NB4 (cell line): Measurements from ENCODE around the gene KRT14.
"Not testable (repeated sequence)": the region's sequence is repeated elsewhere in the genome, so short reads cannot be mapped to it uniquely, and the experiment has no call there.

Experiments used
- DNase-seq: peaks from one replicate; pipeline ENCODE4 v3.0.0; 2010; ENCODE audit warnings: low read depth
- H3K4me3 ChIP-seq: one replicate; pipeline ENCODE4 v1.5.1; 2011; ENCODE audit warnings: mild to moderate bottlenecking, low read depth, low read length, moderate library complexity
- MYC ChIP-seq: IDR thresholded peaks from 2 replicates; pipeline ENCODE4 v1.6.1; 2011; ENCODE audit warnings: low read depth, low read length
- POLR2A ChIP-seq: IDR thresholded peaks from 2 replicates; pipeline ENCODE4 v1.6.1; 2011; ENCODE audit warnings: mild to moderate bottlenecking; ENCODE audit not compliant: insufficient read length; ENCODE audit errors: extremely low read depth
- TF ChIP-seq, protein P1 (sequence below): IDR thresholded peaks from 2 replicates; pipeline ENCODE4 v1.6.1; 2011; ENCODE audit warnings: low read depth, low read length
- TF ChIP-seq, protein P2 (sequence below): IDR thresholded peaks from one replicate; pipeline ENCODE4 v1.5.1; 2012; ENCODE audit warnings: low read depth, low read length

Gene KRT14

GRCh38 chr17:41617698-41618097, 31.0 kb upstream of the KRT14 start:
- DNase-seq = no peak
- TF ChIP-seq, protein P1, sequence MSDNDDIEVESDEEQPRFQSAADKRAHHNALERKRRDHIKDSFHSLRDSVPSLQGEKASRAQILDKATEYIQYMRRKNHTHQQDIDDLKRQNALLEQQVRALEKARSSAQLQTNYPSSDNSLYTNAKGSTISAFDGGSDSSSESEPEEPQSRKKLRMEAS = no peak
- no peak for TF ChIP-seq POLR2A
- TF ChIP-seq MYC = no peak
- TF ChIP-seq, protein P2, sequence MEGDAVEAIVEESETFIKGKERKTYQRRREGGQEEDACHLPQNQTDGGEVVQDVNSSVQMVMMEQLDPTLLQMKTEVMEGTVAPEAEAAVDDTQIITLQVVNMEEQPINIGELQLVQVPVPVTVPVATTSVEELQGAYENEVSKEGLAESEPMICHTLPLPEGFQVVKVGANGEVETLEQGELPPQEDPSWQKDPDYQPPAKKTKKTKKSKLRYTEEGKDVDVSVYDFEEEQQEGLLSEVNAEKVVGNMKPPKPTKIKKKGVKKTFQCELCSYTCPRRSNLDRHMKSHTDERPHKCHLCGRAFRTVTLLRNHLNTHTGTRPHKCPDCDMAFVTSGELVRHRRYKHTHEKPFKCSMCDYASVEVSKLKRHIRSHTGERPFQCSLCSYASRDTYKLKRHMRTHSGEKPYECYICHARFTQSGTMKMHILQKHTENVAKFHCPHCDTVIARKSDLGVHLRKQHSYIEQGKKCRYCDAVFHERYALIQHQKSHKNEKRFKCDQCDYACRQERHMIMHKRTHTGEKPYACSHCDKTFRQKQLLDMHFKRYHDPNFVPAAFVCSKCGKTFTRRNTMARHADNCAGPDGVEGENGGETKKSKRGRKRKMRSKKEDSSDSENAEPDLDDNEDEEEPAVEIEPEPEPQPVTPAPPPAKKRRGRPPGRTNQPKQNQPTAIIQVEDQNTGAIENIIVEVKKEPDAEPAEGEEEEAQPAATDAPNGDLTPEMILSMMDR = no peak
- H3K4me3 ChIP-seq = no peak overlapping the region

DNA sequence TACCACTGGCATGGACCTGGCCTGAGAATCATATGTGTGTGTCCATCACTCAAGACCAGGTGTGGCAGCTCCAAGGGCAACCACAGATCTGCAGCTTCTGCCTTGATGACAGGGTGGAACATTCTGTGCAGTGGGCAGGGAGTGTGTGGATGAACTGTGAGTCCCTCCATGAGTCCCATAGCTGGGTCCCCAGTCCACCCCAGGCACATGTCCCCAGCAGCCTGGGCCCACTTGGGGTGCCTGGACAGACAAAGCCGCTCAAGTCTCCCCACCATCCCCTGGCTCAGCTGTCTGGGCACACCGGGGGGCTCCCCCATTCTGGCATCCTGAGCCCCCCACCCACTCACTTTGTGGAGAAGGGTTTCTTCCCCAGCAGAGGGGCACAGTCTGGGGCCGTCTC, 30.4 kb upstream of the KRT14 start:
- no peak for DNase-seq
- H3K4me3 ChIP-seq = no peak overlapping the region
- TF ChIP-seq POLR2A (no peak), MYC (no peak)
- TF ChIP-seq, protein P1 = no peak
- TF ChIP-seq, protein P2 = no peak

- H3K4me3 ChIP-seq, DNase-seq: not testable (repeated sequence)
These were observed 29.8 kb upstream of the KRT14 start for GRCh38 chr17:41616486-41616885.

DNA sequence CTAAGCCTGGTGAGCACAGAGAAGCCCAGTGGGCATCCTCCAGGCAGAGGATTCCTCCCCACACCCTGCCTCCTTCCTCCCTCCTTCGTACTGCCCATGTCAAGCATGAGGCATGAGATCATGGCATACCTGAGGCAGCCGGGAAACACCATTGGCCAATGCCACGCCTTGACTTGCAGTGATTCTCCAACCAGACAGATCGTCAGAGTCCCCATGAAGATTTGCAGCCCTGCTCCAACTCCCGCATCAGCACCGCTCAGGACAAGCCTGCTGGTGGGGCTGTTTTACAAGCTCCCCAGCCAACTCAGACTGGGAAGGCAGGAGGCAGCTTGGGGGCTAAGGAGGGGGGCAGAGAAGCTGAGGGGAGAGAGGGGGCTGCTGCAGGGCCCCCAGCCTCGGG, 28.8 kb upstream of the KRT14 start:
- no peak for DNase-seq
- H3K4me3 ChIP-seq = no peak overlapping the region
- TF ChIP-seq POLR2A = no peak
- TF ChIP-seq, protein P2 = no peak
- TF ChIP-seq, protein P1 = no peak
- TF ChIP-seq MYC = no peak

DNA sequence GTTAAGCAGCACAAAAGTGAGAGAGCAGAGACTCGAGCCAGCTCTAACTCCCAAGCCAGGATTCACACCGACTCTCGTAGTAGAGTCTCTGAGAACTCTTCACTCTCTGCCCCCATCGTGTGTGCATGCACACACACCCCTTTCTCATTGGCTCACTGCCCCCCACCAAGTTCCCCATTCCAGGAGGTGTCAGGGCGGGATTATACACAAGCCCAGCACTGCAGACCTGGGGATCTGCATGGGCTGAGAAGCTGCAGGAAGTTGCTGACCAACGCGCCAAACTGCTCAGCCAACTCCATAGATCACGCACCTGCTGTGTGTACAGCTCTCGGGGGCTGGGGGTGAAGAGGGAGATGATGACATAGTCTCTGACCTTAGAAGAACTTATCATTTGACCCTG, 28.1 kb upstream of the KRT14 start:
- peak; percentile 67 for DNase-seq
- not testable (repeated sequence) for H3K4me3 ChIP-seq

GRCh38 chr17:41614098-41614497, 27.4 kb upstream of the KRT14 start:
- no peak overlapping the region for H3K4me3 ChIP-seq
- no peak for DNase-seq
- TF ChIP-seq, protein P1 = no peak
- no peak for TF ChIP-seq MYC
- TF ChIP-seq, protein P2 = no peak
- no peak for TF ChIP-seq POLR2A

- no peak for TF ChIP-seq POLR2A
- TF ChIP-seq, protein P2 = no peak
- TF ChIP-seq, protein P1 = no peak
- no peak for TF ChIP-seq MYC
- no peak overlapping the region for H3K4me3 ChIP-seq
- DNase-seq = no peak
These were observed 26.8 kb upstream of the KRT14 start for GRCh38 chr17:41613277-41614082.

DNA sequence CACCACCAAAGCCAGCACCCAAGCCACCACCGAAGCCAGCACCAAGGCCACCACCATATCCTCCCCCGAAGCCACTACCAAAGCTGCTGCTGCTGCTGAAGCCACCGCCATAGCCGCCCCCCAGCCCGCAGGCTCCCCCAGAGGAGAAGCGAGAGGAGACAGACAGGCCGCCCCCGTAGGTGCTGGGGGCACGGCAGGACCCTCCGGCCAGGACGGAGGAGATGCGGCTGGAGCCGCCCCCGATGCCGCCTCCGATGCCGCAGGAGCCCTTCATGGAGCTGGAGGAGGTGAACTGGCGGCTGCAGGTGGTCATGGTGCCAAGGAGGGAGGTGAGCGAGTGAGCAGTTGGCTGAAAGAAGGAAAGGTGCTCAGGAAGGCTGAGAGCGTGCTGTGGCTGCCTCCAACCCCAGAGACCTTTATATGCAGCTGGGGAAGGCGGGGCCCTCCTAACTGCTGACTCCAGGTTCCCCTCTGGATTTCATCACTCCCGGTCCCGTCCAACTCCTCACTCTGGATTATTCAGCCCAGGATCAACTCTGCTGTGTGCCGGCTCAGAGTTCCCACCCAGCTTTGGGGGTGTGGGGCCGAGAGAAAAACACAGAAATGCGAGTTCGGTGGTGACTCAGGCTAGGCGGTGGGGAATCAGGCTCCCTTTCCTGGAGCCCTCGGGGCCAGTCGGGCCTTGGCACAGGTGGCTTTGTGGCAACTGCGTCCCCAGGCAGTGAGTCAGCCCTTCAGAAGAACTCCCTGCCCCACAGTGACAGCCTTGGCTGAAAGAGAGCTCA, 25.9 kb upstream of the KRT14 start, which contains the start of gene KRT16:
TSS of gene KRT16 (minus strand) at position 392 of the 785 bp plus-strand sequence. CDS start at position 313, 79 bp downstream.
- H3K4me3 ChIP-seq, DNase-seq: not testable (repeated sequence)
